GM12873 (cell line): ENCODE measurements around the gene SLC6A20.

Experiments
- TF ChIP-seq, protein P1 (sequence below): IDR thresholded peaks from 2 replicates; pipeline ENCODE4 v1.5.1; 2012; ENCODE audit warnings: low read depth, mild to moderate bottlenecking, moderate library complexity, low read length, control low read depth; ENCODE audit not compliant: insufficient read depth; ENCODE audit errors: missing control alignments

Gene SLC6A20

DNA sequence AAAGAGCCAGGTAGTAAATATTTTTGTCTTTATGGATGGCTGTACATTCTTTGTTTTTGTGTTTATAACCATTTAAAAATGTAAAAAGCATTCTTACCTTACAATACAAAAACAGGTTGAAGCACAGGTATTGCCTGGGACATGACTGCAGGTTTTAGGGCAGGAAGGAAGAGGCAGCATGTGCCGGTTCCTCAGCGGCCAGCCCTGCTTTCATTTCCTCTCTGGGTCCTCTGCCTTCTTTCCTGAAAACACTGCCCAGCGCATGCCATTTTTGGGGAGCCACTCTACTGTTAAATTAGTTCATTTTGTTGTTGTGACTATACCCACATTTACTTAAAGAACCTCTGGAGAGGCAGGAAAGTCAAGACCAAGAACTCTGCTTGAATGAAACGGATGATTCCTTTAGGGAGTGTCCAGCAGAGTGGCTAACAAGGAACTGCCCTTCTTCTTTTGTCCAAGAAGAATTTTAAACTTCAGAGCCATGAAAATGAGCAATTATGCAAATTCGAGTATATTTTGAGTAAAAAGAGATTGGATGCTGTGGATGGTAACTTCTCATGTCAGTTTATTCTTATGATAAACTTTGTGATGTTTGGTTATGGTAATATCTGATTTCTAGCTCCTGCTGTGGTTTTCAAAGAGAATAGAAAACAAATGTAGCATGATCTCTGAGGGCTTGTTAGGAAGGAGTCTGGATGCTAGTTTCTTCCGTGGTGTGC is 54.4 kb downstream of the SLC6A20 start:
- TF ChIP-seq, protein P1, sequence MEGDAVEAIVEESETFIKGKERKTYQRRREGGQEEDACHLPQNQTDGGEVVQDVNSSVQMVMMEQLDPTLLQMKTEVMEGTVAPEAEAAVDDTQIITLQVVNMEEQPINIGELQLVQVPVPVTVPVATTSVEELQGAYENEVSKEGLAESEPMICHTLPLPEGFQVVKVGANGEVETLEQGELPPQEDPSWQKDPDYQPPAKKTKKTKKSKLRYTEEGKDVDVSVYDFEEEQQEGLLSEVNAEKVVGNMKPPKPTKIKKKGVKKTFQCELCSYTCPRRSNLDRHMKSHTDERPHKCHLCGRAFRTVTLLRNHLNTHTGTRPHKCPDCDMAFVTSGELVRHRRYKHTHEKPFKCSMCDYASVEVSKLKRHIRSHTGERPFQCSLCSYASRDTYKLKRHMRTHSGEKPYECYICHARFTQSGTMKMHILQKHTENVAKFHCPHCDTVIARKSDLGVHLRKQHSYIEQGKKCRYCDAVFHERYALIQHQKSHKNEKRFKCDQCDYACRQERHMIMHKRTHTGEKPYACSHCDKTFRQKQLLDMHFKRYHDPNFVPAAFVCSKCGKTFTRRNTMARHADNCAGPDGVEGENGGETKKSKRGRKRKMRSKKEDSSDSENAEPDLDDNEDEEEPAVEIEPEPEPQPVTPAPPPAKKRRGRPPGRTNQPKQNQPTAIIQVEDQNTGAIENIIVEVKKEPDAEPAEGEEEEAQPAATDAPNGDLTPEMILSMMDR, result no peak

DNA sequence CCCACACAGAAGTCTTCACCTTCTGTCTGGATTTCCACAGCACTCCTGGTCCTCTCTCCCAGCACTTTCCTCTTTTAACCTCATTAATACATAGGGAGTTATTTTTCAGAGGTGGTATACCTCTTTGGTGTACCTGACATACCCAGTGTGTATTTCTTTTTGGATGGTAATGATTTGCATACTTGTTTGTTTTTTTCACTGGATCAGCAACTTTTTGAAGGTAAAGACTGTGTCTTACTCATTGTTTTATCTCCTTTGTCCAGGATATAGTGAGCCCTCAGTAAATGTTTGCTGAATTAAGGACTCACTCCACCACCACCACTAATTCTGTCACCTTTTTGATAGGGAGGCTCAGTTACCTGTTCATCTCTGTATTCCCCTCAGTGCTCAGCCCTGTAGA is 55.1 kb downstream of the SLC6A20 start:
- TF ChIP-seq, protein P1, result no peak

DNA sequence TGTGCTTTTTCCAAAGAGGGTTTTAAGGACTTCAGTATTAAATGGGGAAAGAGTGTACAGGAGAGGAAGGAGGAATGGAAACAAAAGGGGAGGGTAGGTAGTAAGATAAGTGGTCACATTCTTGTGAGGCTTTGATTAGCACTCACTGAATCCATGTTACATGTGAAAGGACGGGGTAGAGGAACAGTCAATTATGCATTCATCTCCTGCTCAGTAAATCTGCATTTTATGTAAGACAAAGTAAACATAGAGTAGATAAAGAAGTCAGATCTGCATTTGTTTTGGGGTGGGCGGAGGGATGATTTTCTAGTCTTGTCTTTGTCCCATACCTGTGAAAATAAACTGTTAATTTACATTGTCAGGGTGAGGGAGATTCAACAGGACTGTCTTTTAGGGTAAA is 56.3 kb downstream of the SLC6A20 start:
- TF ChIP-seq, protein P1, result no peak

DNA sequence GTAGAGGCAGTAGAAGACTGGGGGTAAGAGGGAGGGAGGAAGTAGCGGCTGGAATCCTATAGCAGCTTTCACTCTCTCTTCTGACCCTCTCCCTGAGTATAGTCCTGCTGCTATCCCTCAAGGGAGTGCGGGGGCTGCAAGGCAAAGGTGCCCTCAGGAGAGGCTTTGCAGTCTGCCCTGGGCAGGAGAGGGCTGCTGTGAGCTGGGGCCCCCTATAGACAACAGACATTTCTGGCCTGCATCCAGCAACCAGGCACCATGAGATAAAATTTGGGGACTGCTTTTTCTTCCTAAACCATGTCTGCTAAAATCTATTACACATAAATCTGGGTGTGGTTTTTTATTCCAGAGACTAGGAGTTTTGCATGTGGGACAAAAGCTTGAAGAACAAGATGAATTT is 59.1 kb downstream of the SLC6A20 start:
- TF ChIP-seq, protein P1, result no peak

DNA sequence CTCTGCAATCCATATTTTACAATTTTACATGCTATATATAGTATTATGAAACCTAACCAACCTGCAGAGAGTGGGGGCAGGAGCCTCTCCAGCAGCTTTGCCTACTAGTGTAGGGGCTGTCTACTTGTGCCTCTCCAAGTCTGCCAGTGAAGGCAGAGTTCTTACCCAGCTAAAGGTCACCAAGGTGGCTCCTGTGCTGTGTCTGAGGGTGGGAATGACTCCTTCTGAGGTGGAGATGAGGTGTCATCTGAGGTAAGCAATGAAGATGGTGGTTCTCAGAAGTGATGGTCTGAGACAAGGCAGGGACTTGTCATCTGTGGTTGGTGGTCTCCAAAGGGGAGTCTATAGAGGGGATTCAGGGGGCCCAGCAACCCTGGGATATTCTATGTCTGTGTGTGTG is 59.6 kb downstream of the SLC6A20 start:
- TF ChIP-seq, protein P1, result no peak

DNA sequence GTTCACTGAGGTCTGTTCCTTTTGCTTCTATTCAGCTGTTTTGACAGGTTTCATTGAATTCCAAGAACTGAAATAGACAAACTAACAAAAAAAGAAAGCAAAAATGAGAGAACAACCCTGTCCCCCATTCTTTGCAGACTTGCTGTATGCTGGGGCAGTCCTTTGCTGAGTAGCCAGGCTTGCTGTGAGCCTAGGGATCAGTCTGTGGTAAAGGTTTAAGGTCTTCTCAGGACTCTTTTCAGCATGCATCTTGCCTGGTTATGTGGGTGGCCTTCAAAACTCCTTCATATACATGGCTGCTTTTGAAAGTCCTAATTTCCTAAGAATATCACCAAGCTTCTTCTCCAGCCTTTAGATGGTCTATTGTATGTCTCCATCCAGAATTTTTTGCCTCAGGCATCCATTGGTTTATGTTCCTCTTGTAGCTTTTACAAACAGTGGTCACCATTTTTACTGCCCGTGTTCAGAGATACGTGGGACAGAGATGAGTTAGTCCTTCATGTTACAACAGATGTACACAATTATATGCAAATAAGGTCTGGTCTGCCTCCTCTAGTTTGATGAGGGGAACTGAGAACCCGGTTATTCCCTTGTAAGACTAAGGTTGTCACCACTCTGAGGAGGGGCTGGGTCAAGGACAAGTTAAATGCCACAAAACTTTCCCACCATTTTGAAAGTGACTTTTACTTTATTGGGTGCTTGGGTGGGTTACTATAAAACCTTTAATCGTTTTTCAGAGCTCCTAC is 65.8 kb downstream of the SLC6A20 start:
- TF ChIP-seq, protein P1, result no peak

DNA sequence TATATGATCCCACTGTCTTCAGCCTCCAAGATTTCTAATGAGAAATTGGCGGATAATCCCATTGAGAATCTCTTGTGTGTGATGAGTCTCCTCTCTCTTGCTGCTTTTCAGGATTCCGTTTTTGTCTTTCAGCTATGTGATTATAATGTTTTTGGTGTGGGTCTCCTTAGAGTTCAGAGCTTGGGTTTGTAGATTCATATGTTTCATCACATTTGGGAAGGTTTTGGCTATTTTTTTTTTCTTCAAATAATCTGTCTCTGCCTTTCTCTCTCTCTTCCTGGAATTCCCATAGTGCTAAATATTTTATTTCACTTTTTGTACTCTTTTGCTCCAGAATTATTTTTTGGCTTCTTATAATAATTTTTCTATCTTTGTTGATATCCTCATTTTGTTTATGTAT is 66.7 kb downstream of the SLC6A20 start:
- TF ChIP-seq, protein P1, result no peak
